Pancreas (tissue), 10 donors: Measurements from ENCODE around the gene DIDO1. TPM values are rescaled to one million over a fixed set of nuclear protein-coding genes. Genes with fewer than 3 reads are reported as not detected.
A peak's percentile ranks its signal among the peaks of the same experiment; 100 is the strongest.

Experiments
- ATAC-seq, 4 donors: fragments of 200-7000 bp; cut with Tn5 transposase; one replicate each; pipeline versions ENCODE4 v1.8.0 to v1.9.1; 2020; ENCODE audit warnings: mild to moderate bottlenecking in 4 of 4, moderate library complexity in 4 of 4
- DNase-seq, 6 donors: peaks; one replicate each; pipeline ENCODE4 v3.0.0-alpha.2; 2020
- FAIRE-seq: peaks from 2 replicates; lab custom pipeline; 2012; peaks lifted over from hg19 to GRCh38; lab: Jason Lieb, UNC
- H3K27ac ChIP-seq, 4 donors: fragments of 200-600 bp; sonication (generic); 1 replicate in 3 of 4; 2 replicates in 1 of 4; pipeline versions ENCODE4 v1.5.0 to v1.8.0; 2020
- H3K27me3 ChIP-seq, 4 donors: fragments of 200-600 bp; one replicate each; pipeline ENCODE4 v1.8.0; 2021
- H3K36me3 ChIP-seq, 3 donors: fragments of 200-600 bp; sonication (generic) in 1 of 3; one replicate each; pipeline versions ENCODE4 v1.5.0 to v1.8.0; 2020 to 2021
- H3K4me1 ChIP-seq, 3 donors: fragments of 200-600 bp; one replicate each; pipeline ENCODE4 v1.8.0; 2021
- H3K4me3 ChIP-seq, 4 donors: fragments of 200-600 bp; sonication (generic) in 2 of 4; one replicate each; pipeline versions ENCODE4 v1.5.0 to v1.8.0; 2020 to 2021
- H3K9me3 ChIP-seq, 4 donors: fragments of 200-600 bp; one replicate each; pipeline ENCODE4 v1.8.0; 2021
- whole genome bisulfite sequencing, 2 donors: extraction: QIAGEN DNeasy Blood & Tissue Kit; methylation state at CpG; one replicate each; pipeline ENCODE4 v1.1.7; 2013; 5-methylcytosine and 5-hydroxymethylcytosine counted together
- intact Hi-C, 3 donors: fragments of 100-400 bp; cut with DNase I; formaldehyde crosslinking; loops; one replicate each; pipeline versions ENCODE4 v1.11.1 to v1.14.2; 2022
- polyA plus RNA-seq, 2 donors: library from polyadenylated mRNA; stranded (reverse); fragments of 200-250 nt; gene quantifications; one replicate each; pipeline ENCODE4 v1.2.3, GENCODE V29; 2013
- total RNA-seq, 6 donors: library from RNA; stranded (reverse); fragmentation: NEBNext Ultra II Directional in 4 of 6; extraction: Animal tissue kit (Norgen Biotek cat#: 25700) in 4 of 6; gene quantifications; one replicate each; pipeline versions ENCODE4 v1.2.1 to v1.2.4, GENCODE V29; 2021 to 2023
- TF ChIP-seq, protein P1 (sequence below), 4 donors: fragments of 200-600 bp; sonication (generic) in 3 of 4; IDR thresholded peaks; one replicate each; pipeline versions ENCODE4 v1.5.0 to v1.8.0; 2021; ENCODE audit warnings: antibody characterized with exemption in 4 of 4
- donor health status: healthy with polysubstance abuse.
- donor health status: DM: no; HTN: no; CAD: no; lungs with moderate emphysema.
- donor health status: DM: no; HTN: no; CAD: no.
- donor health status: control.
- donor health status: control.
- donor health status: Bipolar disorder and iron deficiency.
- donor health status: DM: yes; HTN: yes; CAD: no.
- donor health status: DM: no; HTN: no; CAD: no.
- donor health status: DM: no; HTN: no; CAD: no.
- donor health status: DM: yes; HTN: yes; CAD: no.

DIDO1 gene
- total and polyA plus RNA-seq, 8 donors: 16.7 to 29.8 (median 18.5) TPM

DNA sequence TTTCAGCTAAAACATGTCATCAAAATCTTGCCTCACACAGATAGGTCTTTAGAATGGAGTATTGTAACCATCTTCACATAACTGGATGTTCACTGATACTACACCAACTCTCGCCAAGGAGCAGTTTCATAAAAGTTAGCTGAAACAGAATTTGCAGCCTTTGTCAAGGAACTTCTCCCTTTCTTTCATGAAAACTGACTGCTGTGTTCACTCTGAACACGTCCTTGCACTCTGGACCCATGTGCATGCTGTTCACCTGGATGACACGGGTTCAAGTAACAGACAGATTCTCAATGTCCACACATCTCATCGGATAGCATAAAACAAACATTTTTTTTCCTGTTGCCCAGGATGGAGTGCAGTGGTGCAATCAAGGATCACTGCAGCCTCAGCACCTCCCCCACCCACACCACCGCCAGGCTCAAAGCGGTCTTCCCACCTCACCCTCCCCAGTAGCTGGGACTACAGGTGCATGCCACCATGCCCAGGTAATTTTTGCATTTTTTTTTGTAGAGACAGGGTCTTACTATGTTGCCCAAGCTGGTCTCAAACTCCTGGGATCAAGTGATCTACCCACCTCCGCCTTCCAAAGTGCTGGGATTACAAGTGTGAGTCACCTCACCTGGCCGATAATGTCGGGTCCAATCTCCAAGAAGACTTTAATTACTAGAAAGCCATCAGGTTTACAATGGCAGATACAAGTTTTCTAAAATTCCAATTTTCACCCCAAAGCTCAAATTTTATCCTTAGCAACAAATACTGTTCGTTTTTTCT lies 9.4 kb downstream of the DIDO1 start:
- no peak overlapping the region for H3K27ac ChIP-seq
- no peaks in the 10 kb centered on the region for H3K27me3 ChIP-seq
- ATAC-seq (no peak), FAIRE-seq (no peak), DNase-seq (no peak)
- no peaks in the 10 kb centered on the region for H3K9me3 ChIP-seq
- 65 to 72% methylated on average over 10 of the region's 10 CpGs for WGBS, 2 donors
- H3K4me1 ChIP-seq: peaks cover 5 to 61% (median 51%) of the 10 kb centered on the region in 3 donors
- no peak overlapping the region for H3K4me3 ChIP-seq
- peaks cover 0 to 7% (median 4%) of the 10 kb centered on the region in 3 donors for H3K36me3 ChIP-seq
- TF ChIP-seq, protein P1, sequence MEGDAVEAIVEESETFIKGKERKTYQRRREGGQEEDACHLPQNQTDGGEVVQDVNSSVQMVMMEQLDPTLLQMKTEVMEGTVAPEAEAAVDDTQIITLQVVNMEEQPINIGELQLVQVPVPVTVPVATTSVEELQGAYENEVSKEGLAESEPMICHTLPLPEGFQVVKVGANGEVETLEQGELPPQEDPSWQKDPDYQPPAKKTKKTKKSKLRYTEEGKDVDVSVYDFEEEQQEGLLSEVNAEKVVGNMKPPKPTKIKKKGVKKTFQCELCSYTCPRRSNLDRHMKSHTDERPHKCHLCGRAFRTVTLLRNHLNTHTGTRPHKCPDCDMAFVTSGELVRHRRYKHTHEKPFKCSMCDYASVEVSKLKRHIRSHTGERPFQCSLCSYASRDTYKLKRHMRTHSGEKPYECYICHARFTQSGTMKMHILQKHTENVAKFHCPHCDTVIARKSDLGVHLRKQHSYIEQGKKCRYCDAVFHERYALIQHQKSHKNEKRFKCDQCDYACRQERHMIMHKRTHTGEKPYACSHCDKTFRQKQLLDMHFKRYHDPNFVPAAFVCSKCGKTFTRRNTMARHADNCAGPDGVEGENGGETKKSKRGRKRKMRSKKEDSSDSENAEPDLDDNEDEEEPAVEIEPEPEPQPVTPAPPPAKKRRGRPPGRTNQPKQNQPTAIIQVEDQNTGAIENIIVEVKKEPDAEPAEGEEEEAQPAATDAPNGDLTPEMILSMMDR (IDR thresholded peaks at IDR 0.05): no peak
- intact Hi-C loops: no loop called here

DNA sequence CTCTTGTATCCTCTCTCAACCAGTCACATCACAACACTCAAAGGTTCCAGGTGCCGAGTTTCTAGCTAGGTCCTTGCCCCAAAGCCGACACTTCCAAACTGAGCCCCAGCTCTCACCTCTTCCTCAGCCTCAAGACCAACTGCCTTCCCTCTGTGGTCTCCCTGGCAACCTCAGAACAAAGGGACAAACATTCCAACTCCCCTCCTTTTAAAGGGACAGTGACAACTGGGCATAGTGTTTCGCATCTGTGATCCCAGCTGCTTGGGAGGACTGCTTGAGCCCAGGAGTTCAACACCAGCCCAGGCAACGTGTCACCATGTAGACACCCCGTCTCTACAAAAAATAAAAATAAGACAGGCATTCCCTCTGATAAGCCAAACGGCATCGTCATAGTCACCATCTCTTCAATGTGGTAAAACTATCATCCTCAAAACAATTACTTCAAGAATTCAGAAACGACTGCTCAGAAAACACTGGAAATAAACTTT lies 11.3 kb downstream of the DIDO1 start:
- WGBS, 2 donors: 31 to 57% methylated on average over 8 of the region's 8 CpGs
- peaks cover 7 to 24% (median 18%) of the 10 kb centered on the region in 3 donors for H3K36me3 ChIP-seq
- TF ChIP-seq, protein P1 (IDR thresholded peaks at IDR 0.05): no peak
- peaks cover 0 to 45% (median 36%) of the 10 kb centered on the region in 3 donors for H3K4me1 ChIP-seq
- H3K4me3 ChIP-seq: no peak overlapping the region
- peak in 1 of 6 donors; percentile 40 for DNase-seq
- no peaks in the 10 kb centered on the region for H3K9me3 ChIP-seq
- ATAC-seq: peak; percentile 70 to 87 (median 82)
- H3K27me3 ChIP-seq: no peaks in the 10 kb centered on the region
- FAIRE-seq: no peak
- H3K27ac ChIP-seq: no peak overlapping the region
- intact Hi-C loops: no loop called here

DNA sequence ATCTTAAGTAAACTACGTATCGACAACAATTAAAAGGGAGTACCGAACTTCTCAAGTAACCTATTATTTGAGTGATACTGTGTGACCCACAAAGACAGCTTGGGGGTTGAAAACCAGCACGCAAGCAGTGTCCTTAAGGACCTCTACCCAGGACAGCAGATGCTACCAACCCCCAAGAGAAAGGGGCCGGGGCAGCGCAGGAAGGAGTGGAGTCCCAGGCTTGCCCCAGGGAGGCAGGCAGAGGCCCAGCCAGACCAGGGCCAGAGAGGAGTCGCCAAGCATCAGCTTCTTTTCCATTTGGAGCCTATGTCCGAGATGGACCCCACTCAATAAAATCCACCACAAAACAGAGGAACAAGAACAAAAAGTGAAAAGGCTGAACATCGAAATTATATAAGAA lies 11.9 kb downstream of the DIDO1 start:
- H3K36me3 ChIP-seq: peaks cover 7 to 30% (median 20%) of the 10 kb centered on the region in 3 donors
- intact Hi-C loops: no loop called here
- TF ChIP-seq, protein P1 (IDR thresholded peaks at IDR 0.05): no peak
- no peak for ATAC-seq
- H3K27ac ChIP-seq: no peak overlapping the region
- H3K27me3 ChIP-seq: no peaks in the 10 kb centered on the region
- no peaks in the 10 kb centered on the region for H3K9me3 ChIP-seq
- no peak for DNase-seq
- WGBS, 2 donors: 70 to 80% methylated on average over 9 of the region's 9 CpGs
- H3K4me1 ChIP-seq: peaks cover 0 to 39% (median 30%) of the 10 kb centered on the region in 3 donors
- no peak for FAIRE-seq
- no peak overlapping the region for H3K4me3 ChIP-seq

DNA sequence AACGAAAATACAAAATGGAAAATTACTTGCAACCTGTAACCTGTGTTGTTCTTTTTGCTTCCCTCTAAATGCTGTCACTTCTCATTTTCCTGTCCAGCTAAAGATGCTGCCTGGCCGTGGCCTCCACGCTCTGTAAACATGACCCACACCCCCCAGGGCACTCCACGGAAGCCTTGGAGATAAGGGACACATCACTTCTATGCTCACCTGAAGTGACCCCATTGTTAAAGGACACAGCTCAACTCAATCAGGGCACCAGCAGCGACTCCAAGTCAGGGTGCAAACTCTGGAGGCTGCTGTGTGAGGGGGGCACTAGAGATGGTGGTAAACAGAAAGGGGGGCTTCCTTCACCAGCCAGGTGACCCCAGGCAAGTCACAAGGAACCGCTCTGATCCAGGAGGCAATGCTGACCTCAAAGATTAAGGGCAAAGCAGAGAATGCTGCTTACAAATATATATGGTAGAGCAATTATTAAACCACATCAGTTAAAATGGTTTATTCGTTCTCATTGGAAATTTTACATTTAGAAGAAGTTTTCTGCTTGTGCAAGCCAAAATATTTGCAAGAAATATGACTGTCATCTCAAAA lies 13.2 kb downstream of the DIDO1 start:
- 56 to 61% methylated on average over 7 of the region's 7 CpGs for WGBS, 2 donors
- H3K27ac ChIP-seq: no peak overlapping the region
- no peak for FAIRE-seq
- no peak overlapping the region for H3K4me3 ChIP-seq
- TF ChIP-seq, protein P1 (IDR thresholded peaks at IDR 0.05): no peak
- no peak for DNase-seq
- H3K4me1 ChIP-seq: peaks cover 0 to 26% (median 22%) of the 10 kb centered on the region in 3 donors
- H3K27me3 ChIP-seq: no peaks in the 10 kb centered on the region
- intact Hi-C loops: no loop called here
- no peaks in the 10 kb centered on the region for H3K9me3 ChIP-seq
- ATAC-seq: no peak
- peaks cover 7 to 42% (median 29%) of the 10 kb centered on the region in 3 donors for H3K36me3 ChIP-seq
